ENCODE data around the gene WRAP73. TPM values are rescaled to one million over a fixed set of nuclear protein-coding genes. Genes with fewer than 3 reads are reported as not detected.

WRAP73 gene
- total and polyA plus RNA-seq, 2 experiments from 2014 or later: 22.6 to 43.3 TPM

DNA sequence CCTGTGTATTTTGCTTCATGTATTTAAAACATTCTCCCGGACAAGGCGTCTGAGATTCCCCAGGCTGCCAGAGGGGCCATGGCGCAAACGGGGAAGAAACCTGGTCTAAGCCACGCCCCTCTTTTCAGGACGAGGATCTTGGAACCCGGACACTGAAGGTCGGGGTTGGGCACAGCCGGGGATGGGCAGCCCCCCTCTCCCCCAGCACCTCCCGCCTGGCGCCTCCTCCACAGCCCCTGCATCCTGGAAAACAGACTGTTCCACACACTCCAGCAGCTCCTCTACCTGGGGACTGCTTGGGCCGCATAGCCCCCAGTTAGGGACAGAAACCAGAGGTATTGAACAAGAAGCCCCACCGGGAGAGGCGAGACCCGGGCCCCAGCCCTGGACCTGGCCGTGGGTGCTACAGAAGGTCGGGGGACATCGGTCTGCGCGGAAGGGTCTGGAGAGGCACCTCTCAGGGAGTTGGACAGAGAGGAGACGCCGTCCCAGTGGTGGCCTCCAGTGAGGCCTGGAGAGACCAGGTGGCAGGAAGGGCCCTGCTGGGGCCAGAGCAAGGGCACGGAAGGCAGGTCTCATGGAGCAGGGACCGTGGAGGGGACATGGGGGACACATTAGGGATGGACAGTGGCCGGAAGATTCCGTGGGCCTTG, 7.8 kb upstream of the WRAP73 start (continued):
- TF ChIP-seq, protein P1, sequence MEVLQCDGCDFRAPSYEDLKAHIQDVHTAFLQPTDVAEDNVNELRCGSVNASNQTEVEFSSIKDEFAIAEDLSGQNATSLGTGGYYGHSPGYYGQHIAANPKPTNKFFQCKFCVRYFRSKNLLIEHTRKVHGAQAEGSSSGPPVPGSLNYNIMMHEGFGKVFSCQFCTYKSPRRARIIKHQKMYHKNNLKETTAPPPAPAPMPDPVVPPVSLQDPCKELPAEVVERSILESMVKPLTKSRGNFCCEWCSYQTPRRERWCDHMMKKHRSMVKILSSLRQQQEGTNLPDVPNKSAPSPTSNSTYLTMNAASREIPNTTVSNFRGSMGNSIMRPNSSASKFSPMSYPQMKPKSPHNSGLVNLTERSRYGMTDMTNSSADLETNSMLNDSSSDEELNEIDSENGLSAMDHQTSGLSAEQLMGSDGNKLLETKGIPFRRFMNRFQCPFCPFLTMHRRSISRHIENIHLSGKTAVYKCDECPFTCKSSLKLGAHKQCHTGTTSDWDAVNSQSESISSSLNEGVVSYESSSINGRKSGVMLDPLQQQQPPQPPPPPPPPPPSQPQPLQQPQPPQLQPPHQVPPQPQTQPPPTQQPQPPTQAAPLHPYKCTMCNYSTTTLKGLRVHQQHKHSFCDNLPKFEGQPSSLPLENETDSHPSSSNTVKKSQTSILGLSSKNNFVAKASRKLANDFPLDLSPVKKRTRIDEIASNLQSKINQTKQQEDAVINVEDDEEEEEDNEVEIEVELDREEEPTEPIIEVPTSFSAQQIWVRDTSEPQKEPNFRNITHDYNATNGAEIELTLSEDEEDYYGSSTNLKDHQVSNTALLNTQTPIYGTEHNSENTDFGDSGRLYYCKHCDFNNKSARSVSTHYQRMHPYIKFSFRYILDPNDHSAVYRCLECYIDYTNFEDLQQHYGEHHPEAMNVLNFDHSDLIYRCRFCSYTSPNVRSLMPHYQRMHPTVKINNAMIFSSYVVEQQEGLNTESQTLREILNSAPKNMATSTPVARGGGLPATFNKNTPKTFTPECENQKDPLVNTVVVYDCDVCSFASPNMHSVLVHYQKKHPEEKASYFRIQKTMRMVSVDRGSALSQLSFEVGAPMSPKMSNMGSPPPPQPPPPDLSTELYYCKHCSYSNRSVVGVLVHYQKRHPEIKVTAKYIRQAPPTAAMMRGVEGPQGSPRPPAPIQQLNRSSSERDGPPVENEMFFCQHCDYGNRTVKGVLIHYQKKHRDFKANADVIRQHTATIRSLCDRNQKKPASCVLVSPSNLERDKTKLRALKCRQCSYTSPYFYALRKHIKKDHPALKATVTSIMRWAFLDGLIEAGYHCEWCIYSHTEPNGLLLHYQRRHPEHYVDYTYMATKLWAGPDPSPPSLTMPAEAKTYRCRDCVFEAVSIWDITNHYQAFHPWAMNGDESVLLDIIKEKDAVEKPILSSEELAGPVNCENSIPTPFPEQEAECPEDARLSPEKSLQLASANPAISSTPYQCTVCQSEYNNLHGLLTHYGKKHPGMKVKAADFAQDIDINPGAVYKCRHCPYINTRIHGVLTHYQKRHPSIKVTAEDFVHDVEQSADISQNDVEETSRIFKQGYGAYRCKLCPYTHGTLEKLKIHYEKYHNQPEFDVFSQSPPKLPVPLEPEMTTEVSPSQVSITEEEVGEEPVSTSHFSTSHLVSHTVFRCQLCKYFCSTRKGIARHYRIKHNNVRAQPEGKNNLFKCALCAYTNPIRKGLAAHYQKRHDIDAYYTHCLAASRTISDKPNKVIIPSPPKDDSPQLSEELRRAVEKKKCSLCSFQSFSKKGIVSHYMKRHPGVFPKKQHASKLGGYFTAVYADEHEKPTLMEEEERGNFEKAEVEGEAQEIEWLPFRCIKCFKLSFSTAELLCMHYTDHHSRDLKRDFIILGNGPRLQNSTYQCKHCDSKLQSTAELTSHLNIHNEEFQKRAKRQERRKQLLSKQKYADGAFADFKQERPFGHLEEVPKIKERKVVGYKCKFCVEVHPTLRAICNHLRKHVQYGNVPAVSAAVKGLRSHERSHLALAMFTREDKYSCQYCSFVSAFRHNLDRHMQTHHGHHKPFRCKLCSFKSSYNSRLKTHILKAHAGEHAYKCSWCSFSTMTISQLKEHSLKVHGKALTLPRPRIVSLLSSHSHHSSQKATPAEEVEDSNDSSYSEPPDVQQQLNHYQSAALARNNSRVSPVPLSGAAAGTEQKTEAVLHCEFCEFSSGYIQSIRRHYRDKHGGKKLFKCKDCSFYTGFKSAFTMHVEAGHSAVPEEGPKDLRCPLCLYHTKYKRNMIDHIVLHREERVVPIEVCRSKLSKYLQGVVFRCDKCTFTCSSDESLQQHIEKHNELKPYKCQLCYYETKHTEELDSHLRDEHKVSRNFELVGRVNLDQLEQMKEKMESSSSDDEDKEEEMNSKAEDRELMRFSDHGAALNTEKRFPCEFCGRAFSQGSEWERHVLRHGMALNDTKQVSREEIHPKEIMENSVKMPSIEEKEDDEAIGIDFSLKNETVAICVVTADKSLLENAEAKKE (CRISPR knock-in tag; IDR thresholded peaks at IDR 0.05): no peak
- TF ChIP-seq CREB1 (CRISPR knock-in tag; IDR thresholded peaks at IDR 0.05; ENCODE audit: low read depth) (no peak), STAT1 (IDR thresholded peaks at IDR 0.05; ENCODE audit: unreplicated experiment) (no peak), JUNB (IDR thresholded peaks at IDR 0.05; ENCODE audit: unreplicated experiment) (no peak)

DNA sequence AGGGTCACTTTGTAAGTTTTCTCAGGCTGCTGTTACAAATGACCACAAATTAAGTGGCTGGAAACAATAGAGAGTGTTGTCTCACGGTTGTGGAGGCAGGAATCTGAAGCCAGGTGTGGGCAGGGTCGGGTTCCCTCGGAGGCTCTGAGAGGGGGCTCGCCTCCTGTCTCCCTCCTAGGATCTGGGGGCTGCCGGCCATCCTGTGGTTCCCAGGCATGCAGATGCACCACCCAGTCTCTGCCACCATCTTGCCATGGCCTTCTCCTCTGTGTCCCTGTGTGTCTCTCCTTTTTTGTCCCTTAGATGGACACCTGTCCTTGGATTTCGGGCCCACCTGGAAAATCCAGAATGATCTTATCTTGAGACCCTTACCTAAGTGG, 7.2 kb upstream of the WRAP73 start:
- H3F3A ChIP-seq (replicated peaks; ENCODE audit: low read depth): 0 out of 2 replicates have a peak, but pooled peaks cover 3% of the 10 kb centered on the region
- Mint-ChIP-seq H3K4me1 (peaks cover 9% of the 10 kb centered on the region), H3K9me3 (no peaks in the 10 kb centered on the region; the same call in 2 of the 3 replicates), H3K27me3 (ENCODE audit: insufficient read depth, low read depth, poor library complexity) (peaks cover 45% of the 10 kb centered on the region), H3K27ac (no peak overlapping the region), H3K36me3 (ENCODE audit: low read depth) (no peaks in the 10 kb centered on the region), H3K4me3 (no peak overlapping the region)
- no peaks in the 10 kb centered on the region for H3K9me2 ChIP-seq (ENCODE audit: insufficient read depth)
- ATAC-seq (no peak), DNase-seq (ENCODE audit: low spot score) (no peak)
- H3K4me2 ChIP-seq: no peak overlapping the region
- H3K27ac ChIP-seq (ENCODE audit: low read depth): no peak overlapping the region
- peaks cover 6% of the 10 kb centered on the region; the same call in 1 of the 2 replicates for H4K20me1 ChIP-seq (replicated peaks; ENCODE audit: insufficient read depth)
- H3K4me1 ChIP-seq (ENCODE audit: insufficient read depth): peaks cover 3% of the 10 kb centered on the region; the same call in 1 of the 2 replicates
- no peak overlapping the region for H3K4me3 ChIP-seq
- no peak overlapping the region for H2AFZ ChIP-seq
- no peaks in the 10 kb centered on the region for H3K79me2 ChIP-seq (replicated peaks; ENCODE audit: insufficient read depth)
- peaks cover 60% of the 10 kb centered on the region for H3K27me3 ChIP-seq (ENCODE audit: insufficient read depth)
- H3K36me3 ChIP-seq (ENCODE audit: insufficient read depth): no peaks in the 10 kb centered on the region
- TF ChIP-seq, protein P2, sequence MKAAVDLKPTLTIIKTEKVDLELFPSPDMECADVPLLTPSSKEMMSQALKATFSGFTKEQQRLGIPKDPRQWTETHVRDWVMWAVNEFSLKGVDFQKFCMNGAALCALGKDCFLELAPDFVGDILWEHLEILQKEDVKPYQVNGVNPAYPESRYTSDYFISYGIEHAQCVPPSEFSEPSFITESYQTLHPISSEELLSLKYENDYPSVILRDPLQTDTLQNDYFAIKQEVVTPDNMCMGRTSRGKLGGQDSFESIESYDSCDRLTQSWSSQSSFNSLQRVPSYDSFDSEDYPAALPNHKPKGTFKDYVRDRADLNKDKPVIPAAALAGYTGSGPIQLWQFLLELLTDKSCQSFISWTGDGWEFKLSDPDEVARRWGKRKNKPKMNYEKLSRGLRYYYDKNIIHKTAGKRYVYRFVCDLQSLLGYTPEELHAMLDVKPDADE (IDR thresholded peaks at IDR 0.05): no peak
- no peak for TF ChIP-seq STAT1 (IDR thresholded peaks at IDR 0.05; ENCODE audit: unreplicated experiment)
- no peak for TF ChIP-seq ZNF114 (CRISPR knock-in tag; IDR thresholded peaks at IDR 0.05)
- TF ChIP-seq, protein P3, sequence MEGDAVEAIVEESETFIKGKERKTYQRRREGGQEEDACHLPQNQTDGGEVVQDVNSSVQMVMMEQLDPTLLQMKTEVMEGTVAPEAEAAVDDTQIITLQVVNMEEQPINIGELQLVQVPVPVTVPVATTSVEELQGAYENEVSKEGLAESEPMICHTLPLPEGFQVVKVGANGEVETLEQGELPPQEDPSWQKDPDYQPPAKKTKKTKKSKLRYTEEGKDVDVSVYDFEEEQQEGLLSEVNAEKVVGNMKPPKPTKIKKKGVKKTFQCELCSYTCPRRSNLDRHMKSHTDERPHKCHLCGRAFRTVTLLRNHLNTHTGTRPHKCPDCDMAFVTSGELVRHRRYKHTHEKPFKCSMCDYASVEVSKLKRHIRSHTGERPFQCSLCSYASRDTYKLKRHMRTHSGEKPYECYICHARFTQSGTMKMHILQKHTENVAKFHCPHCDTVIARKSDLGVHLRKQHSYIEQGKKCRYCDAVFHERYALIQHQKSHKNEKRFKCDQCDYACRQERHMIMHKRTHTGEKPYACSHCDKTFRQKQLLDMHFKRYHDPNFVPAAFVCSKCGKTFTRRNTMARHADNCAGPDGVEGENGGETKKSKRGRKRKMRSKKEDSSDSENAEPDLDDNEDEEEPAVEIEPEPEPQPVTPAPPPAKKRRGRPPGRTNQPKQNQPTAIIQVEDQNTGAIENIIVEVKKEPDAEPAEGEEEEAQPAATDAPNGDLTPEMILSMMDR (conservative IDR thresholded peaks at IDR 0.05; ENCODE audit: low read depth in 2 of 2): no peak
- TF ChIP-seq POLR2AphosphoS5 (IDR thresholded peaks at IDR 0.05; ENCODE audit: low read depth): no peak
- no peak for TF ChIP-seq CREB1 (CRISPR knock-in tag; IDR thresholded peaks at IDR 0.05; ENCODE audit: low read depth)
- TF ChIP-seq NANOG (IDR thresholded peaks at IDR 0.05; ENCODE audit: borderline replicate concordance): no peak
- TF ChIP-seq JUNB (IDR thresholded peaks at IDR 0.05; ENCODE audit: unreplicated experiment): no peak

Data from GM23338 (cell line).